Spleen (tissue), 13 donors: ENCODE measurements around the gene PEX5L. TPM values are rescaled to one million over a fixed set of nuclear protein-coding genes. Genes with fewer than 3 reads are reported as not detected.

ENCODE experiments used
- DNase-seq: peaks from one replicate; pipeline ENCODE4 v3.0.0-alpha.2; 2020
- H3K27ac ChIP-seq, 8 donors: fragments of 200-600 bp; sonication (generic) in 7 of 8; 1 replicate in 4 of 8; 2 replicates in 4 of 8; pipeline versions ENCODE4 v1.5.0 to v1.8.0; 2016 to 2021; ENCODE audit warnings: inconsistent platforms in 4 of 8, mild to moderate bottlenecking in 4 of 8, moderate library complexity in 1 of 8
- H3K27me3 ChIP-seq, 7 donors: fragments of 200-600 bp; sonication (generic) in 6 of 7; replicated peaks in 1 of 7; 1 replicate in 4 of 7; 2 replicates in 3 of 7; pipeline versions ENCODE4 v1.5.0 to v1.8.0; 2016 to 2021; ENCODE audit warnings: inconsistent platforms in 3 of 7, mild to moderate bottlenecking in 1 of 7
- H3K36me3 ChIP-seq, 6 donors: fragments of 200-600 bp; sonication (generic) in 5 of 6; 1 replicate in 4 of 6; 2 replicates in 2 of 6; pipeline versions ENCODE4 v1.5.0 to v1.8.0; 2016 to 2021; ENCODE audit warnings: inconsistent platforms in 2 of 6
- H3K4me1 ChIP-seq, 6 donors: fragments of 200-600 bp; sonication (generic) in 5 of 6; 1 replicate in 3 of 6; 2 replicates in 3 of 6; pipeline versions ENCODE4 v1.5.0 to v1.8.0; 2016 to 2021; ENCODE audit warnings: inconsistent platforms in 3 of 6
- H3K4me3 ChIP-seq, 8 donors: fragments of 200-600 bp; sonication (generic) in 7 of 8; 1 replicate in 4 of 8; 2 replicates in 4 of 8; pipeline versions ENCODE4 v1.5.0 to v1.8.0; 2016 to 2021; ENCODE audit warnings: inconsistent platforms in 4 of 8, mild to moderate bottlenecking in 4 of 8, moderate library complexity in 2 of 8
- H3K9me3 ChIP-seq, 8 donors: fragments of 200-600 bp; sonication (generic) in 7 of 8; 1 replicate in 4 of 8; 2 replicates in 4 of 8; pipeline versions ENCODE4 v1.5.0 to v1.8.0; 2016 to 2021; ENCODE audit warnings: inconsistent platforms in 4 of 8
- CTCF ChIP-seq, 11 experiments: fragments of 200-600 bp in 7 of 11; fragments of 450-650 bp in 4 of 11; sonication (generic) in 4 of 11; IDR thresholded peaks in 8 of 11; conservative IDR thresholded peaks in 3 of 11; 1 replicate in 7 of 11; 2 replicates in 4 of 11; pipeline versions ENCODE4 v1.4.0 to v1.8.0; 2016 to 2021; ENCODE audit warnings: antibody characterized with exemption in 11 of 11, inconsistent platforms in 4 of 11, mild to moderate bottlenecking in 1 of 11
- POLR2A ChIP-seq, 3 donors: fragments of 450-650 bp; IDR thresholded peaks; one replicate each; pipeline ENCODE4 v1.5.1; 2017; ENCODE audit warnings: antibody characterized with exemption in 3 of 3, mild to moderate bottlenecking in 1 of 3
- POLR2AphosphoS5 ChIP-seq, 3 donors: sonication (generic); formaldehyde crosslinking; IDR thresholded peaks; one replicate each; pipeline ENCODE4 v1.5.1; 2017; ENCODE audit warnings: antibody characterized with exemption in 3 of 3
- WGBS, 5 donors: extraction: QIAGEN DNeasy Blood & Tissue Kit in 3 of 5; methylation state at CpG; one replicate each; pipeline versions ENCODE4 v1.1.5 to v1.1.7; 2013 to 2018; 5-methylcytosine and 5-hydroxymethylcytosine counted together
- intact Hi-C: fragments of 100-400 bp; cut with DNase I; formaldehyde crosslinking; loops from one replicate; pipeline ENCODE4 v1.15.0; 2023; ENCODE audit warnings: low total_unique reads
- long read RNA-seq, 2 donors: transcript quantifications; one replicate each; lab custom pipeline, GENCODE V29; 2026
- polyA plus RNA-seq, 3 donors: library from polyadenylated mRNA; stranded (reverse); fragments of 200-250 nt; gene quantifications; one replicate each; pipeline ENCODE4 v1.2.1, GENCODE V29; 2013
- total RNA-seq, 7 donors: library from RNA; depleted of rRNA in 3 of 7; stranded (reverse); fragments of >200 nt in 3 of 7; fragmentation: NEBNext Ultra II Directional in 4 of 7; extraction: Animal tissue kit (Norgen Biotek cat#: 25700) in 4 of 7; gene quantifications; one replicate each; pipeline versions ENCODE4 v1.1.0 to v1.2.1, GENCODE V29; 2016 to 2021
- donor health status: healthy with polysubstance abuse.
- donor health status: DM: no; HTN: no; CAD: no; lungs with moderate emphysema.
- donor health status: DM: no; HTN: no; CAD: no.
- donor health status: Bipolar disorder and iron deficiency.
- donor health status: healthy.
- donor health status: DM: no; HTN: no; CAD: no.
- donor health status: DM: yes; HTN: yes; CAD: no.

The PEX5L gene
- under 1 TPM in 1 of 7 donors, not detected in 6; 0.55 TPM for total RNA-seq
- under 1 TPM in 2 of 3 donors, not detected in 1; under 0.01 to 0.02 TPM for polyA plus RNA-seq
- long read RNA-seq, donor 1: 0 reads
- long read RNA-seq, donor 2: 0 reads

GRCh38 chr3:180036671-180037455 lies at the start of gene PEX5L:
Gene PEX5L (minus strand): TSS chr3:180036937. CDS start chr3:180036599, 338 bp downstream.
- peaks cover 0 to 16% (median 9%) of the 10 kb centered on the region in 6 donors for H3K4me1 ChIP-seq
- intact Hi-C loops: no loop called here
- 2 to 8% (median 5%) methylated on average over 17 to 96 of the region's 96 CpGs for WGBS, 5 donors
- peak; percentile 69 for DNase-seq
- no peaks in the 10 kb centered on the region for H3K36me3 ChIP-seq
- no peak for TF ChIP-seq POLR2AphosphoS5 (IDR thresholded peaks at IDR 0.05)
- TF ChIP-seq CTCF (IDR thresholded peaks at IDR 0.05 in 8 of 11, conservative IDR thresholded peaks at IDR 0.05 in 3 of 11): no peak
- TF ChIP-seq POLR2A (IDR thresholded peaks at IDR 0.05): no peak
- peaks cover 0 to 92% (median 35%) of the 10 kb centered on the region in 7 donors for H3K27me3 ChIP-seq
- H3K4me3 ChIP-seq: peak within 1 kb of the TSS in 5 of 8 donors; percentile 12 to 57 (median 20)
- peaks cover 0 to 2% (median 0%) of the 10 kb centered on the region in 8 donors for H3K9me3 ChIP-seq
- H3K27ac ChIP-seq: no peak within 1 kb of the TSS

GRCh38 chr3:180085122-180085710 lies 48.5 kb upstream of the PEX5L start:
- DNase-seq: no peak
- WGBS, 5 donors: 0 to 48% (median 43%) methylated on average over 1 to 2 of the region's 2 CpGs
- H3K4me1 ChIP-seq: no peaks in the 10 kb centered on the region
- H3K27me3 ChIP-seq: no peaks in the 10 kb centered on the region
- no peak overlapping the region for H3K27ac ChIP-seq
- H3K36me3 ChIP-seq: no peaks in the 10 kb centered on the region
- no peaks in the 10 kb centered on the region for H3K9me3 ChIP-seq
- TF ChIP-seq CTCF (IDR thresholded peaks at IDR 0.05 in 8 of 11, conservative IDR thresholded peaks at IDR 0.05 in 3 of 11) (no peak), POLR2AphosphoS5 (IDR thresholded peaks at IDR 0.05) (no peak), POLR2A (IDR thresholded peaks at IDR 0.05) (no peak)
- H3K4me3 ChIP-seq: no peak overlapping the region
- intact Hi-C loops: no loop called here

- H3K4me1 ChIP-seq: no peaks in the 10 kb centered on the region
- no peak for DNase-seq
- WGBS, 5 donors: 85 to 95% (median 89%) methylated on average over 2 of the region's 2 CpGs
- no peaks in the 10 kb centered on the region for H3K36me3 ChIP-seq
- intact Hi-C loops: no loop called here
- no peaks in the 10 kb centered on the region for H3K9me3 ChIP-seq
- TF ChIP-seq CTCF (IDR thresholded peaks at IDR 0.05 in 8 of 11, conservative IDR thresholded peaks at IDR 0.05 in 3 of 11) (no peak), POLR2AphosphoS5 (IDR thresholded peaks at IDR 0.05) (no peak), POLR2A (IDR thresholded peaks at IDR 0.05) (no peak)
- no peak overlapping the region for H3K27ac ChIP-seq
- no peaks in the 10 kb centered on the region for H3K27me3 ChIP-seq
- H3K4me3 ChIP-seq: no peak overlapping the region
Measured at GRCh38 chr3:180082699-180083098, 46.0 kb upstream of the PEX5L start.

GRCh38 chr3:180078592-180078991 lies 41.9 kb upstream of the PEX5L start:
- H3K4me1 ChIP-seq: no peaks in the 10 kb centered on the region
- peak; percentile 66 for DNase-seq
- H3K27ac ChIP-seq: no peak overlapping the region
- no peaks in the 10 kb centered on the region for H3K9me3 ChIP-seq
- H3K36me3 ChIP-seq: no peaks in the 10 kb centered on the region
- WGBS, 5 donors: 42 to 71% (median 60%) methylated on average over 1 to 2 of the region's 2 CpGs
- intact Hi-C loops: no loop called here
- no peaks in the 10 kb centered on the region for H3K27me3 ChIP-seq
- TF ChIP-seq CTCF (IDR thresholded peaks at IDR 0.05 in 8 of 11, conservative IDR thresholded peaks at IDR 0.05 in 3 of 11) (no peak), POLR2A (IDR thresholded peaks at IDR 0.05) (no peak), POLR2AphosphoS5 (IDR thresholded peaks at IDR 0.05) (no peak)
- no peak overlapping the region for H3K4me3 ChIP-seq
